ENCODE data around the gene SYCP1.
"Not testable (repeated sequence)": the region's sequence is repeated elsewhere in the genome, so short reads cannot be mapped to it uniquely, and the experiment has no call there.

The SYCP1 gene

GRCh38 chr1:114976891-114977290, 122.2 kb downstream of the SYCP1 start:
- DNase-seq = no peak

- peak; percentile 11 to 36 for DNase-seq
These were observed 124.7 kb downstream of the SYCP1 start for GRCh38 chr1:114979278-114979891.

DNA sequence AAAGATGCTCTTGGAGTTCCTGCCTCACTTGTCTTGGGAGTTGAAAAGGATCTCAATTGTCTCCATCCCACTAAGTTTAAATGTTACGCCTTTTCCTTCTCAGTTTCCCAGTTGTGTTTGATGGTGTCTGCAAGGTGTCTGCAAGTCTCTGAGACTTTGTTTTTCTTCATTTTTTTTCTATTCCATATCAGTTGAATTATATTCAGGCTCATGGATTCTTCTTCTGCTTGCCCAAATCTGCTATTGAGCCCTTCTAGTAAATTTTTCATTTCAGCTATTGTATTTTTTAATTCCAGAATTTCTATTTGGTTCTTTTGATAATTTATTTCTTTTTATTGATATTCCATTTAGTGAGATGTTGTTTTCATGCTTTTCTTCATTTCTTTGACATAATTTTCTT, 127.6 kb downstream of the SYCP1 start:
- DNase-seq = no peak

DNA sequence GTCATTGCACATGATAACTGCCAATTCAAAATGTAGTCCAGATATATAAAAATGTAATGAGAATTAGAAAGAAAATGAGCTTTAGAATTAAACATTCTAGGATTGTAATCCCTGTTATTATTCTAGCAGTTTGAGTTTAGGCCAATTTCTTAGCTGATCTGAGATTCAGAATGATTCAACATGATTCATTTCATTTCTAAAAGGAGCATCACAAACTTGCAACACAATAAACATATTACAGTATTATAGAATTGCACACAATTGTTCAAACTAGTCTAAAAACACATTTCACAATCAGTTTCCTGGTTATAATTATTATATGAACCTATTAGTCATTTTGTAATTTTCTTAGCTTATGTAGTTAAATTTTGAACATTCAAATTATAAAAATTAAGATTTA, 131.6 kb downstream of the SYCP1 start:
- DNase-seq = no peak

- DNase-seq = no peak
These were observed 133.4 kb downstream of the SYCP1 start for GRCh38 chr1:114988095-114988494.

DNA sequence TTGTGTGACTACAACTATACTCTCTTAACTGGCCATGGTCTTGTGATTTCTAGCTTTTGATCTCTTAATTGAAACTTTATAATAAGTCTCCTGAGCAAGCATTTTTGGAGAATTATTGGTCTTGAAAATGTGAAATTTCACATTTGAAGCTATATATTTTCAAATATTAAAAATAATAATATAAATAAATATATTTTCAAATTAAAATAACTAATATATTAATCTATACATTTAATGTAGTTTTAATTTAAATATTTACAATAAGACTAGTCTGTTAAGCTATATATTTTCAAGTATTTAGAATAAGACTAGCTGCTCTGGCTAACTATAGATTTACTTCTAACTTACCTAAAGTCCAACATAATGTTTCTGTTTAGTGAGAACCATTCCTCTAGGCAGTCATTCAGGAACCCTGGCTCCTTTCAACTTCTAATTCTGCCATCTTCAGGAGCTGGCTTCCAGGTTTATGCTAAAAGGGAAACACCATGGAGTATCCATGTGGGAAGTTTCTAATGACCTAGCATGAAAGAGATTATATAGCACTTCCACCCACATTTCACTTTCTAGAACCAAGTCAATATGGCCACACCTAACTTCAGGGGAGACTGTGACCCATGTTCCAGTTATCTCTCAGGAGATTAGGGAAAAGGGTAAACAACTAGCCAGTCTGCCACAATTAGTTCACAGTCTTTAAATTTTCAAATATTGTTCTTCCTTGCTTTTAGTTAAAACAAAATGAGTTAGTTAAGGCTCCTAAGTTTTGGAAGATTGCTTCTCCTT, 143.0 kb downstream of the SYCP1 start:
- DNase-seq = no peak

DNA sequence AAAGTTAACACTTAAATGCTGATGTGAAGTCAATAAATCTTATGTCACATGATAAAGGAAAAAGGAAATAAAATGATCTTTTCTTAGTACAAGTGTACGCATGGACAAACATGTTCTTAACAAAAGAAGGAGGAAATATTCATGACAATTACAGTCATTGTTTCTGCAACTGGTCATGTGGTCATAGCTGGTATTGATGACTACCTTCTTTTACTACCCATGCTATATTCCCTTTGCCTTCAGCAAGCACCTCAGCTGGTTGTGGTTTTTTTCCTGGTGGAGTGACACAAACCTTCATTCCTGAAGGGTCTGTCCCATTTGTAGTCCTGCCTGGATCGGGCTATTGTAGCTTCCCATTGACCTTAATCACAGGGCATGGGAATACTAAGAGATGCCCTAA, 151.5 kb downstream of the SYCP1 start:
- DNase-seq = no peak

GRCh38 chr1:115012006-115012405, 157.3 kb downstream of the SYCP1 start:
- DNase-seq = no peak

GRCh38 chr1:115012434-115012833, 157.8 kb downstream of the SYCP1 start:
- DNase-seq = no peak

GRCh38 chr1:115013792-115014191, 159.1 kb downstream of the SYCP1 start:
- DNase-seq = no peak

- DNase-seq = not testable (repeated sequence)
These were observed 164.9 kb downstream of the SYCP1 start for GRCh38 chr1:115019549-115019948.

- DNase-seq = no peak
These were observed 166.5 kb downstream of the SYCP1 start for GRCh38 chr1:115021145-115021544.

DNA sequence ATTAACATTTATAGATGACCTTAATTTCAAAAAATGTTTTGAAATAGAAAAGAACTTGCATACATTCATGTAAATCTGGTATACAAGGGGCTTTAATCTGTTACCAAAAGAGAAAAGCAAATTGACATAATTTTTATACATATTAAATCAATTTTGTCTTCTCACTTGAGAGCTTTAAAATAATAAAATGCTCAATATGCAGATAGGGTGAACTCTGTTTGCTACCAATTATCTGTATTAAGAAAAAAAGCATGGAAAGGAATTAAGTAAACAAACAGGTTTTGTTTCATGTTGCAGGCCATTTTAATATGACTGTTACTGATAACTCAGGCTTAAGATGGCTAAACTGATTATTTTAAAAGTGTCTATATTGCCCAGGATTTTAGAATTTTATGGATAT, 168.9 kb downstream of the SYCP1 start:
- no peak for DNase-seq

- DNase-seq = no peak
These were observed 174.9 kb downstream of the SYCP1 start, which contains the start of gene TSHB for GRCh38 chr1:115029526-115029925. Gene TSHB, plus strand, starts transcription at chr1:115029826. Its CDS starts 3,537 bp downstream, at chr1:115033363.

DNA sequence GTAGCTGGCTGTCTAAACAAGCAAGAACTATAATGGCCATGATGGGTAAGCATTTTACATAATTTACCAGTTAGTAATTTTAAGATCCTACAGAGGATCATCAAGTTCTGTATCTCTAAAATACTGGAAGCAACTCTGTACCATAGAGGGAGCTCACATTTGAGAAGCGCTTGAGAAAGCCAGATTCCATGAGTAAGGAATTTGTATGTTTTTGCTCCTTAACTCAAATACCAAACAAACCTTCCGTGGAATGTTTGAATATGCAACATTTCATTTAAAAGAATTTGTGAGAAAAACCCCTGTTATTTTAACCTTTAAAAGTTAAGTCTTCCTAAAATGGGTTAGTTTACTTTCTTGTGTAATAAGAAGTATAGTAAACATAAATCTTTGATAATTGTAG, 176.9 kb downstream of the SYCP1 start:
- no peak for DNase-seq

- no peak for DNase-seq
These were observed 181.0 kb downstream of the SYCP1 start for GRCh38 chr1:115035652-115036051.

DNA sequence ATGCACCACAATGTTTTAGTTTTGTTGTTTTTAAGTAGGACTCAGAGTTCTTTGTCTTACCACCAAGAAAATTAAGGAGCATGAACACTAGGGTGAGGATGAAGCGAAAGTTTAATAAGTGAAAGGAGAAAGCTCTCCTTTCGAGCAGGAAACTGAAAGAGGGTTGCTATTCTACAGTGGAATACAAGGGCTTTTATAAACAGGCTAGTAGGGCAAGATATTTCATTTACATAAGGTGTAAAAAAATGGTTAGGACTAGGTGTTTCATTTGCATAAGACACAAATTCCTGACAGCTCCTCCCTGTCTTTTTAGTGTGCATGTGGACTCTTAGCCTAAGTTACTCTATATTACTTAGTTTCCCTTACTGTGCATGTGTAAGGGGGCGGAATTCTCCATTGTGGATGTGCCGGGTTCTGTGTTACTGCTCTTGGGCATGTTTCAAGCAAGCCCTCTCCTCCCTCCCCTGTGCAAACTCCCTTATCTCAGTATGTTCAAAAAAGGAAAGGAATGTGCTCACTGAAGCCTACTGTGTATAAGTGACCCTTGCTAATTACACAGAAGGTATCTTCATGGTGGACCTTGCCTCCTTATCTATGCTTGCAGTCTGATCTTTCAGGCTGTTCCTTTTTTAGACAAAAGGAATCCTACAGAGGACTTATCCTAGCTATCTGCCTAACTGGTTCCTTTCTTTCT, 182.3 kb downstream of the SYCP1 start:
- no peak for DNase-seq

DNA sequence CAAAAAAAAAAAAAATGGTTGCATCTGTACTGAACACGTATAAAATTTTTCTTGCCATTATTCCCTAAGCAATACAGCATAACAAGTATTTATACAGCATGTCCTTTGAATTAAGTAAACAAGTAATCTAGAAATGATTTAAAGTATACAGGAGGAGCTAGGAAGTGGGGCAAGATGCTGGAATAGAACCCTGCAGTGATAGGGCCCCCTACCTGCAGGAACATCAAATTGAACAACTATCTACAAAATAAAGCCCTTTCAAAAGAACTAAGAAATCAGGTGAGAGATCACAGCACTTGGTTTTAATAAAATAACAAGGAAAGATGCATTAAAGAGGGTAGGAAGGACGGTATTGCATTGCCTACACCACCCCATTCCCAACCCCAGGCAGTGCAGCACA, 185.8 kb downstream of the SYCP1 start:
- DNase-seq = no peak

GRCh38 chr1:115041654-115042053, 187.0 kb downstream of the SYCP1 start:
- no peak for DNase-seq
